Osteocyte (in vitro differentiated cells): ENCODE data around the gene PDGFB. TPM values are rescaled to one million over a fixed set of nuclear protein-coding genes. Genes with fewer than 3 reads are reported as not detected.
"Not testable (repeated sequence)": the region's sequence is repeated elsewhere in the genome, so short reads cannot be mapped to it uniquely, and the experiment has no call there.

ENCODE experiments used
- DNase-seq: peaks from one replicate; pipeline ENCODE4 v3.0.0; 2021; ENCODE audit warnings: mixed read lengths; ENCODE audit not compliant: unreplicated experiment; ENCODE audit errors: extremely low spot score
- H3K27ac Mint-ChIP-seq: one replicate; pipeline ENCODE4 v1.8.0; 2021; ENCODE audit warnings: mild to moderate bottlenecking, mixed read lengths; ENCODE audit not compliant: unreplicated experiment
- H3K27me3 Mint-ChIP-seq: one replicate; pipeline ENCODE4 v1.8.0; 2021; ENCODE audit warnings: mixed read lengths; ENCODE audit not compliant: unreplicated experiment
- H3K36me3 Mint-ChIP-seq: one replicate; pipeline ENCODE4 v1.8.0; 2021; ENCODE audit warnings: mixed read lengths; ENCODE audit not compliant: unreplicated experiment
- H3K4me1 Mint-ChIP-seq: one replicate; pipeline ENCODE4 v1.8.0; 2021; ENCODE audit warnings: mixed read lengths; ENCODE audit not compliant: unreplicated experiment
- H3K4me3 Mint-ChIP-seq: one replicate; pipeline ENCODE4 v1.8.0; 2021; ENCODE audit warnings: mild to moderate bottlenecking, moderate library complexity, mixed read lengths; ENCODE audit not compliant: unreplicated experiment
- H3K9me3 Mint-ChIP-seq: one replicate; pipeline ENCODE4 v1.8.0; 2021; ENCODE audit warnings: mixed read lengths; ENCODE audit not compliant: unreplicated experiment
- CTCF ChIP-seq: fragments of 200-600 bp; sonication (generic); IDR thresholded peaks from 2 replicates; pipeline ENCODE4 v1.5.0; 2021; ENCODE audit warnings: antibody characterized with exemption, mild to moderate bottlenecking, moderate library complexity
- total RNA-seq: library from RNA; stranded (reverse); gene quantifications from 2 replicates; pipeline ENCODE4 v1.2.1, GENCODE V29; 2021

PDGFB gene
- total RNA-seq, 1 donor from 2014 or later: 16.8 TPM

- Mint-ChIP-seq H3K36me3 (peaks cover 13% of the 10 kb centered on the region), H3K4me1 (peaks cover 2% of the 10 kb centered on the region), H3K27ac (no peak overlapping the region), H3K27me3 (no peaks in the 10 kb centered on the region), H3K4me3 (no peak overlapping the region), H3K9me3 (peaks cover 4% of the 10 kb centered on the region)
- TF ChIP-seq CTCF: no peak
- DNase-seq: no peak
Measured at GRCh38 chr22:39220450-39220849, 24.3 kb downstream of the PDGFB start.

GRCh38 chr22:39219071-39220039, 25.4 kb downstream of the PDGFB start:
- Mint-ChIP-seq H3K36me3 (peaks cover 11% of the 10 kb centered on the region), H3K9me3 (peaks cover 4% of the 10 kb centered on the region), H3K4me3 (no peak overlapping the region), H3K27ac (no peak overlapping the region), H3K4me1 (peaks cover 8% of the 10 kb centered on the region), H3K27me3 (no peaks in the 10 kb centered on the region)
- DNase-seq: no peak
- TF ChIP-seq CTCF: no peak

- not testable (repeated sequence) for H3K27me3 Mint-ChIP-seq, H3K27ac Mint-ChIP-seq, DNase-seq, H3K4me1 Mint-ChIP-seq, H3K9me3 Mint-ChIP-seq, H3K4me3 Mint-ChIP-seq, H3K36me3 Mint-ChIP-seq
Measured at GRCh38 chr22:39218432-39218831, 26.4 kb downstream of the PDGFB start.

GRCh38 chr22:39216143-39216490, 28.7 kb downstream of the PDGFB start:
- no peak overlapping the region for H3K4me3 Mint-ChIP-seq
- peaks cover 4% of the 10 kb centered on the region for H3K9me3 Mint-ChIP-seq
- DNase-seq: no peak
- TF ChIP-seq CTCF: no peak
- H3K36me3 Mint-ChIP-seq: no peaks in the 10 kb centered on the region
- peaks cover 17% of the 10 kb centered on the region for H3K4me1 Mint-ChIP-seq
- no peaks in the 10 kb centered on the region for H3K27me3 Mint-ChIP-seq
- no peak overlapping the region for H3K27ac Mint-ChIP-seq

GRCh38 chr22:39215426-39216142, 29.2 kb downstream of the PDGFB start:
- Mint-ChIP-seq H3K27ac (no peak overlapping the region), H3K4me1 (peaks cover 15% of the 10 kb centered on the region), H3K9me3 (peaks cover 4% of the 10 kb centered on the region), H3K4me3 (no peak overlapping the region), H3K27me3 (no peaks in the 10 kb centered on the region), H3K36me3 (no peaks in the 10 kb centered on the region)
- DNase-seq: no peak
- TF ChIP-seq CTCF: peak; percentile 33
